Measurements from ENCODE around the gene HLCS. TPM values are rescaled to one million over a fixed set of nuclear protein-coding genes. Genes with fewer than 3 reads are reported as not detected.

HLCS gene
- total RNA-seq, 2 donors from 2014 or later, result 40.9 to 41.8 TPM

- WGBS, result 75% methylated on average over 4 of the region's 4 CpGs
- TF ChIP-seq, protein P1, sequence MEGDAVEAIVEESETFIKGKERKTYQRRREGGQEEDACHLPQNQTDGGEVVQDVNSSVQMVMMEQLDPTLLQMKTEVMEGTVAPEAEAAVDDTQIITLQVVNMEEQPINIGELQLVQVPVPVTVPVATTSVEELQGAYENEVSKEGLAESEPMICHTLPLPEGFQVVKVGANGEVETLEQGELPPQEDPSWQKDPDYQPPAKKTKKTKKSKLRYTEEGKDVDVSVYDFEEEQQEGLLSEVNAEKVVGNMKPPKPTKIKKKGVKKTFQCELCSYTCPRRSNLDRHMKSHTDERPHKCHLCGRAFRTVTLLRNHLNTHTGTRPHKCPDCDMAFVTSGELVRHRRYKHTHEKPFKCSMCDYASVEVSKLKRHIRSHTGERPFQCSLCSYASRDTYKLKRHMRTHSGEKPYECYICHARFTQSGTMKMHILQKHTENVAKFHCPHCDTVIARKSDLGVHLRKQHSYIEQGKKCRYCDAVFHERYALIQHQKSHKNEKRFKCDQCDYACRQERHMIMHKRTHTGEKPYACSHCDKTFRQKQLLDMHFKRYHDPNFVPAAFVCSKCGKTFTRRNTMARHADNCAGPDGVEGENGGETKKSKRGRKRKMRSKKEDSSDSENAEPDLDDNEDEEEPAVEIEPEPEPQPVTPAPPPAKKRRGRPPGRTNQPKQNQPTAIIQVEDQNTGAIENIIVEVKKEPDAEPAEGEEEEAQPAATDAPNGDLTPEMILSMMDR (IDR thresholded peaks at IDR 0.05), result no peak
- TF ChIP-seq POLR2AphosphoS5 (IDR thresholded peaks at IDR 0.05) (no peak), POLR2A (IDR thresholded peaks at IDR 0.05) (no peak)
Observed at GRCh38 chr21:36968414-36968813, 1.9 kb upstream of the HLCS start.

DNA sequence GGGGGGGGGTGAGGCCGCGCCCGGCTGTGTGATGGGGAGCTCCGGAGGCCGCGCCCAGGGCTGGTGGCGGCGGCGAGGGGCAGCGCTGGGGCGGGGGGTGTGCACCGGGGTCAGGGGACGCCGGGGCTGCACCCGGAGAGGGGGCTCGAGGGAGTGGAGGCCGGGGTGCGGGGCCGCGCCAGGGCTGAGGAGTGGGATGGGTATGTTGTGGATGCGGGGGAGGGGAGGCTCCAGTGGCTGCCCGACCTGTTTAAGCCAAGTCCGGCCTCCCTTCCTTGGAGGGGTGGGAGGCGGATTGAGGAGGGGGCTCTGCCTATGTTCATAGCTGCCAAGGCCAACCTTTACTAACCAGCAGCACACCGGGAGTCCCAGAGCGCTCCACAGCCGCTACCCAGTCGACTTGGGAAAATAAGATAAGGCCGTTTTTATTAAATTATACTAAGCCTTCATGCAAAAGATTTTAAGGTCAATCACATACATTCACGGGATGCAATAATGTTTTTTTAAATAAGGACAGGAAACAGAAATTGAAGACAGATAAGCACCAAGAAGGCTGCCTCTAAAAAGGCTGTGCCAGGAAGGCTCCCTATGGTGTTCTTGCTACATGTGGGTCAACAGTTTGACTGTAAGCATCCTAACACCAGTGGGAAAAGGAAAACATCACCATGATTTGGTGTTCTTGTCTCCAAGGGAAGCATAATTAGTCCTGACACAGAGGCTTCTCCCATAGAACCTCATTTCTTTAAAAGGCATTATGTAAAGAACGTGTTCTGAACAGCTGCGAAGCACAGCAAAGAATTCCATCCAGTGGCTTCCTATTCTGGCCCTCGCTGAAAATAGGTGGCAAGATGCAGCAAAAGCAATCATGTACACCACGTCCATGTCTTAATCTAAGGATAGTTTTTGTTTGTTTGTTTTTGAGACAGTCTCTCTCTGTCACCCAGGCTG, 626 bp upstream of the HLCS start:
- Histone ChIP-seq H3K4me1 (replicated peaks) (no peaks in the 10 kb centered on the region), H3K4me3 (peak overlapping the region; percentile 66 to 72), H3K27ac (peak overlapping the region; percentile 91), H3K36me3 (no peaks in the 10 kb centered on the region), H3K9me3 (no peaks in the 10 kb centered on the region), H3K27me3 (replicated peaks; ENCODE audit: insufficient read depth) (no peaks in the 10 kb centered on the region)
- TF ChIP-seq POLR2AphosphoS5 (IDR thresholded peaks at IDR 0.05) (no peak), POLR2A (IDR thresholded peaks at IDR 0.05) (no peak)
- TF ChIP-seq, protein P1 (IDR thresholded peaks at IDR 0.05), result no peak
- 13% methylated on average over 32 of the region's 34 CpGs for WGBS
- DNase-seq (ENCODE audit: low spot score), result no peak
- intact Hi-C loops (cut with DNase I), result loop anchor here (10.0 kb wide), 1 partner anchor 398 kb away; the partner anchor contains the start of gene DYRK1A

More at GRCh38 chr21:36968414-36968813, 1.9 kb upstream of the HLCS start:
- no peak overlapping the region for H3K27ac ChIP-seq
- intact Hi-C loops (cut with DNase I), result loop anchor here (10.0 kb wide), 1 partner anchor 396 kb away; the partner anchor contains the start of gene DYRK1A
- no peaks in the 10 kb centered on the region for H3K27me3 ChIP-seq (replicated peaks; ENCODE audit: insufficient read depth)
- no peak overlapping the region for H3K4me3 ChIP-seq
- DNase-seq (ENCODE audit: low spot score), result no peak
- no peaks in the 10 kb centered on the region for H3K9me3 ChIP-seq
- no peaks in the 10 kb centered on the region for H3K36me3 ChIP-seq
- no peaks in the 10 kb centered on the region for H3K4me1 ChIP-seq (replicated peaks)

GRCh38 chr21:36965720-36966065, 776 bp downstream of the HLCS start:
- Histone ChIP-seq H3K27me3 (replicated peaks; ENCODE audit: insufficient read depth) (no peaks in the 10 kb centered on the region), H3K9me3 (no peaks in the 10 kb centered on the region), H3K27ac (peak overlapping the region; percentile 91), H3K4me1 (replicated peaks) (no peaks in the 10 kb centered on the region), H3K4me3 (peak overlapping the region; percentile 66 to 72), H3K36me3 (no peaks in the 10 kb centered on the region)
- no peak for DNase-seq (ENCODE audit: low spot score)
- no peak for TF ChIP-seq POLR2A (IDR thresholded peaks at IDR 0.05)
- TF ChIP-seq, protein P1 (IDR thresholded peaks at IDR 0.05), result no peak
- TF ChIP-seq POLR2AphosphoS5 (IDR thresholded peaks at IDR 0.05), result no peak
- intact Hi-C loops (cut with DNase I), result loop anchor here (10.0 kb wide), 1 partner anchor 399 kb away; the partner anchor contains the start of gene DYRK1A
- 45% methylated on average over 10 of the region's 10 CpGs for WGBS

GRCh38 chr21:36964827-36965719, 1.4 kb downstream of the HLCS start:
- TF ChIP-seq, protein P1 (IDR thresholded peaks at IDR 0.05), result no peak
- TF ChIP-seq POLR2A (IDR thresholded peaks at IDR 0.05), result no peak
- no peak for DNase-seq (ENCODE audit: low spot score)
- 73% methylated on average over 8 of the region's 8 CpGs for WGBS
- Histone ChIP-seq H3K4me1 (replicated peaks) (no peaks in the 10 kb centered on the region), H3K9me3 (no peaks in the 10 kb centered on the region), H3K4me3 (no peak overlapping the region), H3K36me3 (no peaks in the 10 kb centered on the region), H3K27ac (peak overlapping the region in 1 of 2 donors; percentile 91), H3K27me3 (replicated peaks; ENCODE audit: insufficient read depth) (no peaks in the 10 kb centered on the region)
- intact Hi-C loops (cut with DNase I), result loop anchor here (10.0 kb wide), 1 partner anchor 400 kb away; the partner anchor contains the start of gene DYRK1A

Measured in prostate gland (tissue), 2 donors.